ENCODE results near the gene WRAP53.

- no peak for TF ChIP-seq CTCF (conservative IDR thresholded peaks at IDR 0.05; ENCODE audit: low read length)
- no peak for TF ChIP-seq EZH2phosphoT487 (IDR thresholded peaks at IDR 0.05; ENCODE audit: borderline replicate concordance)
These were observed 14.5 kb downstream of the WRAP53 start for GRCh38 chr17:7702776-7703175.

All from Loucy (cell line).